Measurements from ENCODE around the gene PRUNE2.

DNA sequence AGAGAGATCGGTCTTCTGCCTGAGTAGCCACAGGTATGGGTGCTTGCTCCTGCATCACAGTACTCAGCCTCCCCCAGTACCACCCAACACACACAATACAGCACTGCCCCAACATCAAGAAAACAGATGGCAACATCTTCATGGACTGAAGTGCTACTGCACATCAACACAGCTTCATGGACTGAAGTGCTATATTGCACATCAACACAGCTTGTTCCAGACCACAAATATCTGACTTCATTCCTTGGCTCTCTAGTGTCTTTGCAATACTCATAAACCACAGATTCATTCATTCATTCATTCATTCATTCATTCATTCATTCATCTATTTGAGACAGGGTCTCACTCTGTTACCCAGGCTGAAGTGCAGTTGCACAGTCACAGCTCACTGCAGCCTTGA, 172.8 kb downstream of the PRUNE2 start:
- no peak for TF ChIP-seq POLR2A (IDR thresholded peaks at IDR 0.05)
- TF ChIP-seq, protein P1, sequence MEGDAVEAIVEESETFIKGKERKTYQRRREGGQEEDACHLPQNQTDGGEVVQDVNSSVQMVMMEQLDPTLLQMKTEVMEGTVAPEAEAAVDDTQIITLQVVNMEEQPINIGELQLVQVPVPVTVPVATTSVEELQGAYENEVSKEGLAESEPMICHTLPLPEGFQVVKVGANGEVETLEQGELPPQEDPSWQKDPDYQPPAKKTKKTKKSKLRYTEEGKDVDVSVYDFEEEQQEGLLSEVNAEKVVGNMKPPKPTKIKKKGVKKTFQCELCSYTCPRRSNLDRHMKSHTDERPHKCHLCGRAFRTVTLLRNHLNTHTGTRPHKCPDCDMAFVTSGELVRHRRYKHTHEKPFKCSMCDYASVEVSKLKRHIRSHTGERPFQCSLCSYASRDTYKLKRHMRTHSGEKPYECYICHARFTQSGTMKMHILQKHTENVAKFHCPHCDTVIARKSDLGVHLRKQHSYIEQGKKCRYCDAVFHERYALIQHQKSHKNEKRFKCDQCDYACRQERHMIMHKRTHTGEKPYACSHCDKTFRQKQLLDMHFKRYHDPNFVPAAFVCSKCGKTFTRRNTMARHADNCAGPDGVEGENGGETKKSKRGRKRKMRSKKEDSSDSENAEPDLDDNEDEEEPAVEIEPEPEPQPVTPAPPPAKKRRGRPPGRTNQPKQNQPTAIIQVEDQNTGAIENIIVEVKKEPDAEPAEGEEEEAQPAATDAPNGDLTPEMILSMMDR (IDR thresholded peaks at IDR 0.05), result no peak

Measured in lower leg skin (tissue), 3 donors.